HG03565 (cell line): ENCODE results near the gene SDHB.

Experiments
- ATAC-seq: cut with Tn5 transposase; IDR thresholded peaks from one replicate; pipeline ENCODE4 v1.9.1; 2021; ENCODE audit warnings: mild to moderate bottlenecking, moderate library complexity; ENCODE audit not compliant: unreplicated experiment

The SDHB gene

DNA sequence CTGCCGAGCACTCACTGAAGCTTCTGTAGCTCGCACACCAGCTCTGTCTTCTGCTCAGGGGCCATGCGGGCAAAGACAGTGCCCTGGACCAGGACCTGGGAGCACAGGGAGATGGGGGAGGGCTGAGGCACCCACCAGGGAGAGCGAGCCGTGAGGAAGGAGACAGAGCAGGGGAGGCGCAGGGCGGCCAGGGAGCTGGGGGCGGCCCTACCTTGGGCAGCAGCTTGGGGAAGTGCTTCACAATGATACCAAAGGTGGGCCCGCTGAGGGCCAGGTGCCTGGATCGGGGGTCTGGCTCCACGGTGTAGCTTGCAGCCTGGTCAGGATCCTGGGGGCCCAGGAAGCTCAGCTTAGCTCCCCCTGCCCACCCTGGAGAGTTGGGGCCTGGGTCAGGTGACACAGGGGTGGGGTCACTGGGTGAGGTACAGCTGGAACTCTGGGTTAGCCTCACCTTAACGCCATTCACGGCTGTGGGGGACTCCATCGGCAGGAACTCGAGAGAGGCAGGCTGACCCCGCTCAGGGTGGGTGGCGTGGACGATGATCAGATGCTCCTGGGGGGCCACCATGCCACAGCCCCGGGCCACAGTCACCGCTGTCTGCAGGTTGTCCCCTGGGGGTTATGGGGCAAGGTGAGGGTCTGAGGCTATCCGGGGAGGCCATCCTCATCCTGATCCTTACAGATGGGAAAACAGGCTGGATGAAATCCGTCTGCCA, 64.0 kb downstream of the SDHB start:
- no peak for ATAC-seq

DNA sequence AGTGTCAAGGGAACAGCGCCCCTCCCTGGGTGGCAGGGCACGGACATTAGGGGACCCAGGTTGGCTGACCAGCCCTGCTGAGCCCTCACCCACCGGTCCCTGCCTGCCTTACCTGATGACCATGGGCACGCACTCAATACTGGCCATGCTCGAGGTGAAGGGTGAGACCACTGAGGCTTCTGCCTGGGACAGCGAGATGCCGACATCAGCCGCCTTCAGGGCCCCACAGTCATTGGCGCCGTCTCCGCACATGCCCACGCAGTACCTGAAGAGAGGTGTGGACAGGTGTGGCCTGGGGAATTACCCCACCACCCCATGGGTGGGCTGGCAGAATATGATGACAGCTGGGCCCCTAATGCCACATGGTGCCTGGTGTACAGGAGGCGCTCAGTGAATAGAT, 65.6 kb downstream of the SDHB start:
- no peak for ATAC-seq

DNA sequence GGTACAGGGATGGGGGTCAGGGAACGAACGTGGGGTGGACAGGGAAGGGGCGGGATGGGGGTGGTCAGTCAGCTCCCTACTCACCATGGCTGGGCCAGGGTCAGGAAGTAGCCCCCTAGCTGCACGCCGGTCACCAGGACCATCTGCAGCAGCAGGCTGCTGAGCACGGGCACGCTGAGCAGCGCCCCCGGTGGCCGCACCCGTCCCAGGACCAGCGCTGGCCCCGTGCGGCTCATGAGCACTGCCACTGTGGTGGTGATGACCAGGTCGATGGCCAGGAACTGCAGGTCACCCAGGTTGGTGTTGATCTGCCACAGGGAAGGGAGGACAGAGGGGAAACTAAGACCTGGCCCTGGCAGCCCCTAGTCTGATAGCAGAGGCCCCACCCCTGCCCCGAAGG, 66.9 kb downstream of the SDHB start:
- no peak for ATAC-seq

DNA sequence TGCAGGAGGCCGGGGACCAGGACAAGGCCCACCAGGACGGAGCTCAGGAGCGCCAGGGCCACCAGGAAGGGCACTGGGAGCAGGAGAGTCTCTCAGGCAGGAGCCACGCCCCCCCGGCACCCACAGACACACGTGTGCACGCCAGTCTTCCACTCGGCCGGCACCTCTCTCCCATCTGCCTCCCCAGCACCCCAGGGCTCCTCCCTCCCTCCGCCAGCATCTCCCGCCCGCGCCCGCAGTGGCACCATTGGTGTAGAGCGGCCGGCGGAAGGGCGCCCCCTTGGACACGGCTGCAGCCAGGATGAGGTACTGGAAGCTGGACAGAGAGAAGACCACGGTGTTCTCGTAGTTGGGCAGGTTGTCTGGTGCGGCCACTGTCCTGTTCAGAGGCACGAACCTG, 67.3 kb downstream of the SDHB start:
- ATAC-seq: no peak

DNA sequence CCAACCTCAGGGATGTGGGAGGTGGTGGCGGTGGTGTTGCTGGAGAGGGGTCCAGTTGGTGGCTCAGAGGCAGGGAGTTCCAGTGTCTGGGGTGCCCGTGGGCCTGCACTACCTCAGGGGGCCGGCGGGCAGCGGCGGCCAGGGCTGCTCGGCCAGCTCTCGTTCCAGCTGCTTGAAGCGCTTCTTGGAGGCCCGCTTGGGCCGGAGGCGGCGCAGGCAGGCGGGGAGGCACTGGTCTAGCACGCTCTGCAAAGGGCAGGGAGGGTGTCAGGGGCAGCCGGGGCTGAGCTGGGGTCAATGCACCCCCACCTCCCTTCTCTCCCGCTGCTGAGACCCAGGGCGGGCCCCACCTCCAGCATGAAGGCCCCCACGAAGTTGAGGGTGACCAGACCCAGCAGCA, 67.7 kb downstream of the SDHB start:
- no peak for ATAC-seq

DNA sequence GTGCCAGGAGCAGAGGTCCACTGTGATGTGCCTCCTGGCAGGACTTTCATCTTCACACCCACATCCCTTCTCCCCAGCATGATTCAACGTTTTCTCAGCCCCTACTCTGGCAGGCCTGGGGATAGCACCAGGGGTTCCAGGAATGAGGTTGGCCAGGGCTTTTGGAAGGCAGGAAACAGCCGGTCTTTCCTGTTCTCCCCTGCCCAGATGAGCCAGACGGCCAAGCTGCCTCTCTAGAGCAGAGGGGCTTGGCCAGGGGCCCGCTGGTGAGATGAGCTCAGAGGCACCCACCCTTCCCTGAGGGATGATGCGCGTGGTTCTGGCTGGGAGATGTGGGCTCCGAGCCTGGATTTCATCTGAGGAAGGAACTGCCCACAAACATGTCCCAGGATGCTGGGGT, 69.1 kb downstream of the SDHB start:
- no peak for ATAC-seq

DNA sequence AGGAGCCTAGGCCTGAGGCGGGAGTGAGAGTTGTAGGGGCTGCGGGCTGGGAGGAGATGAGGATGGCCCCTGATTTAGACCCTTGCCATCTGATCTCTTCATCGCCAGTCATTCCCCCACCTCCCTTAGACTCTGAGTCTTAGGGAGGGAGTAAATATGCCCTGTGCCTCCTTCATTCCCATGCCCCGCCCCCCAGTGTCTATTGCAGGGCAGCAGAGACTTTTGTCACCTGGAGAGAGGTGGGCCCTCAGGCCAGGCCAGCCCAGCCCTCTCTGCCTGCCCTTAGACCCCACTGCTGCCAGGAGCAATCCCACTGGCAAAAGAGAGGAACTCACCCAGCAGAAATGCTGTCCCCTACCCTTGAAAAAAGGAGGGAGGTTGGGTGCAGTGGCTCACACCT, 70.2 kb downstream of the SDHB start:
- ATAC-seq: no peak

DNA sequence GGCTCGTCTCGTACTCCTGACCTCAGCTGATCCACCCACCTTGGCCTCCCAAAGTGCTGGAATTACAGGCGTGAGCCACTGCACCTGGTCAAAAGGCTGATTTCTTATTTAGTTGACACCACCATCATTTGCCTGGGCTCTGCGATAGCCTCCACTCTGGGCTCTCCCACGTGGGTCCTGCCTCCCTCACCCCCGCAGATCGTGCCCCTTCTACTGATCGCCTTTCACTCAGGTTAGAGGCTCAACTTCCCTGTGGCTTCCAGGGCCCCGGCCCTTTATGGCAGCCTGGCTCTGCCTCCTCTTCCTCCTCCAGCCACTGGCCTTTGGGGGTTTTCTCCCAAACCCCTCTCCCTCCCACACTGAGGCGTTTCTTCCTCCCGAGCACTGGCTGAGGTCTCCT, 70.9 kb downstream of the SDHB start:
- ATAC-seq: no peak

DNA sequence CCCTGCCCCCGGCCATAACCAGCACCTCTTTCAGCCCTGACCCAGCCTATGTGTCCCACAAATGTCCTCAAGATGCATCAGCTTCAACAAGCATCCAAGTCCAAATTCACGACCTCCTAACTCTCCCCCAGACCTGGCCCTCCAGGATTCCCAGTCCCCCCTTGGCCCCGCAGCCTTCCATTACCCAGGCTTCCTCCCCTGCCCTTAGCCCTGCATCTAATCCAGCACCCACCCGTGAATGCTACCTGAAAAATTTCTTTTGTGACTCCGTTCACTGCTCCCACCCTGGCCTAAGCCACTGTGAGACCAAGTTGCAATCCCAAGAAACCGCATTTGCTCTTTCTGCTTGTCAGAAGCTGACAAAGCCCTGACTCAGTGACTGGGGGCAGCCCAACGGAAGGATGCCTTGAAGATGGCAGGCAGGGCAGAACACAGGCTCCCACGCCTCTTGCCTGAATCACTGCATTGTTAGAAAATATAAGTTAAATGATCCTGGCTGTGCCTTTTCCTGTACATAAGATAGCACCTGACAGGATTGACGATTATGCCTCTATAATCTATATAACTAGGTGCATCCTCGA, 72.5 kb downstream of the SDHB start:
- no peak for ATAC-seq

DNA sequence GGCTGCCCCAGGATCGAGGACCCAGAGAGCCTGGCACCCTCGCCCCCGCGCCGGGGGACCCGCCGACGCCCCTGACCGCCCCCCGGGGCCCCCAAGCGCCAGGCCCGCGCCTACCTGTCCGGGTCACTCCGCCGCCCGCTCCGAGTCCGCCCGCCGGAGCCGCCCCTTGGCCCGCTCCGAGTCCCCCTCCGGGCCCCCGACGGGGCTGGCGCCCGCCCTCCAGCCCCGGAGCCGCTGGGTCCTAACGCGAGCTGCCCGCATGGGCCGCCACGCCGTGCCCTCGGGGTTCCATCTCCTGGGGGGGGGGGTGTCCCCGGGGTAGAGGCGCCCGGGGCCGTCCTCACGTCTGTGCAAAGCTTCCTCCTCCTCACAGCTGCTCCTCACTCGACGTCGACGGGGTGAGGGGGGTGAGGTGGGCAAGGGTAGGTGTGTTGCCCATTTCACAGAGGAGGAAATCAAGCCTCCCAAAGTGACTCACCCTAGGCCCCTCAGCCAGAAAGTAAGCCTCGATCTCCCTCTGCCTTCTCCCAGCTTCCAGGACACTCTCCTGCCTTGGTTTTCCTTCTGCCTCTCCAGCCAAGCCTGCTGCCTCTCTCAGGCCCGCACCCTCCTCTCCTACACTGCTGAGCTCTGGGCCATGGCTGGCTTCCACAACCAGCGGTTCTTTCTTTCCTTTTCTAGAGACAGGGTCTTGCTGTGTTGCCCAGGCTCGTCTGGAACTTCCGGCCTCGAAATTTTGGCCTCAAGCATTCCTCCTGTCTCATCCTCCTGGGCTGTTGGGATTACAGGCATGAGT, 73.2 kb downstream of the SDHB start, which contains the start of gene MFAP2:
MFAP2 (minus strand) TSS at position 148 of the 796 bp plus-strand sequence. CDS start 2,347 bp downstream, outside the sequence.
- ATAC-seq: no peak

DNA sequence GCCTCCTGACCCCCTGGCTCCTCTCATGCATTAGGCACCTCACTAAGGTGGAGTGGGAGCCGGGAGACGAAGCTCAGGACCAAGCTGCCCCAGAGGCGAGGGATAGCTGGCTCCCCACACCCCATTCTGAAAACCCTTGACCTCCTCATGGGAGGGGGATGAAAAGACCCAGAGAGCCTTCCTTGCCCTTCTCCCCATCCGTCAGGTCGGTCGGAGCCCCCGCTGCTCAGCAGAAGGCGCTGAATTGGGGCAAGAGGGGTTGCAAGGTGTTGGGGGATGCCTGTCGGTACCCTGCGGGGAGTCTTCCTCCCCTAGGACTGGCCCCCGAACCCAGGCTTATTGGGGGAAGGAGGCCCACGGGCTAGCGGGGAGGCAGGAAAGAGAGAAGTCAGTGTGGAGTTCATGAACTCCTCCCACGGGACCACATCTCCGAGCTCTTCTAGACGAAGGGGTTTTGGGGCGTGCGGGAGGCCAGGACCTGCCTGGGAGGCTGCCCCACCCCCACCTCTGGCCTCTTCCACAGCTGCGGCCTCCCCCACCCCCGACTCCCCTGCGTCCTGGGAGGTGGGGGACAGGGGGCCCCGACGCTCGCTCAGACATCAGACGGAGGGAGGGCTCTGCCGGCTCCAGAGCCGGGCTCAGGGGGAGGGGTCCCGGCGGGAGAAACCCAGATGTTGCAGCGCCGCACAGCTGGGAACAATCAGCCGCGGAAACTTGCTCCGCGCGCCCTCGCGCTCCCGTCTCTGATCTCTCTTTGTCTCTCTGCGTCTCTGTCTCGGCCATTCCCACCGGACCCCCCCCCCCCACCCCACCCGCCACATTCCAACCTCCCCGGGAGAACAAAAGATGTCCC, 74.1 kb downstream of the SDHB start:
- no peak for ATAC-seq

DNA sequence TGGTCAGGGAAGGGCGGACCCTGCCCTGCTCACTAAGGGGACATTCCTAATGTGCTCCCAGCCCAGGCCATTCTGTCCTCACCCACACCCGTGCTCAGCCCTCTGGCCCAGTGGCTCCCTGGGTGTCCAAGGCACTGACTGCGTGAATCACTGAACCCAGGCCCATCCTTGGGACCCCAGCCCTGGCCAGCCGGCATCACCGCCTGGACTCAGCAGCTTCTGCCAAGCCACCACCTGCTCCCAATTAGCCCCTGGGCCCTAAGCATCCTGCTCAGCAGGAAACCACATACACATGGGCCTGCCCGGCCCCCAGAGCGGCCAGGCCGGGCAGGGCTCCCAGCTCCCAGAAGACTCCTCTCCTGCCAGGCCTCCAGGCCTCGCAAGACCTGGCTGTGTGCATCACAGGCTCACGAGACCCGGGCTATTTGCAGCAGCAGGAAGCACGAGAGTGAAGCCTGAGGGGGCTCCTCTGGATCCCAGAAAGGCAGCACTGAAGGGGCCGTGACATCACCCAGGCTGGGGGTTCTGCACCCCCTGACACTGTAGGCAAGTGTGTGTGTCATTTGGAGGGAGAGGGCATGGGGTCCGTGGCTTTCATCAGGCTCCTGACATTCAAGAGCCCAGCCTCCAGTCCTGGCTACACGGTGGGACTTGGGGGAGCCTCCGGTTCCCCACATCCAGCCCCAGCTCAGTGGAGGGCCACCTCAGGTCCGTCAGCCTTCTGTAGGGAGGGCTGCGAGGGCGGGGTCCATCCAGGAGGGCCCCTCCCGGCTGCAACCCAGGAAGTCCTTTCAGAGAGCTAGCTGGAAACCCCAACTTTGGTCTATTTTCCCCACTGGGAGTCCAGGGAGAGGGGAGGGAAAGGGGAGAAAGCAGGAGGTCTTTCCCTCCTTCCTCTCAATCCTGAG, 75.0 kb downstream of the SDHB start:
- ATAC-seq: no peak

DNA sequence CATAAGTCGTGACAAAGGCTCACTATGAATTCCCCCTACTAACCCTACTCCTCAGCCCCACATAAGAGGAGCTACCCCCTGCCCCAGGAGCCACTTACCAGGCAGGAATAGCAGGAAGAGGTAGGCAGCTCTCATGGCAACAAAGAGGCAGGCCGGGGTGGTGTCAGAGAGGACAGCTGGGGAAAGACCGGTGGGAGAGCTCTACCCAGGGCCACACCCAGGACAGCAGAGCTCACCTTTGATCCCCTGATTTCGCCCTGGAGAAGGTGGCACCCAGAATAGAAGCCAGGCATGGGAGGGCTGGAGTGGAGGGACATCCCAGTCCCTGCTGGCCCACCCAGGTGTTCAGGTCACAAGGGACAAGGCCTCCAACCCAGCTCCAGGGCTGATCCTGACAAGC, 75.7 kb downstream of the SDHB start:
- ATAC-seq: no peak

DNA sequence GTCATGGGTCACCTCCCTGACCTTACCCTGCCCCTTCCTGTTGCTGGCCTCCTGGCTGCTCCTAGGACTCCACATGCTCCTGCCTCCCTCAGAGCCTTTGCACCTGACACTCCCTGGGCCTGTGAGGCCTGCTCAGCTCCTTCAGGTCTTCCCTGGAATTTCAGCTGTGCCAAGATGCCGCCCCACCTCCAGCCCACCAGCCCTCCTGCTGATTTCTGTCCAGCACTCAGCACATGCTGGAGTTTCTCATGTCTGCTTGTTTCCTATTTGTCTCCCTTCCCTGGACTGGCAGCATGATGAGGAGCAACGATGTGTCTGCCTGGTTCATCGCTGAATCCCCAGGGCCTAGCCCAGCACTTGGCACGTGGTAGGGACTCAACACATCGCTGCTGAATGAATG, 76.5 kb downstream of the SDHB start:
- no peak for ATAC-seq

DNA sequence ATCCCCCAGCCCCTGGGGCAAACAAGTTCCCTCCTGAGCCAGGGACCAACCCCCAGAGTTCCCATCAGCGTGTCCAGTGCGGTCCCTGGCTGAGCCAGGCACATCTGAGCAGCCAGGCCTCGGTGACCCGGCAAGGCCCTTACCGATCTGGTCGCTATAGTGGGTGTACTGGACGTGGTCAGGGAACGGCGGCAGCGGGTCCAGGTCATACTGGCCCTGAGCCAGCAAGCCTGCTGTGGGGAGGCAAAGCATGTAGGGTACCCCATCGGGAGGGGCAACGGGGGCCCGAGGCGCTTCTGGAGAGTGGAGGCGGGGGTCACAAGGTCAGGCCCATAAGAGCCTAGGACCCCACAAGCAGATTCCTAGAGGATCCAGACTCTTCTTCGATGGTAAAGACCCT, 76.9 kb downstream of the SDHB start:
- ATAC-seq: no peak

DNA sequence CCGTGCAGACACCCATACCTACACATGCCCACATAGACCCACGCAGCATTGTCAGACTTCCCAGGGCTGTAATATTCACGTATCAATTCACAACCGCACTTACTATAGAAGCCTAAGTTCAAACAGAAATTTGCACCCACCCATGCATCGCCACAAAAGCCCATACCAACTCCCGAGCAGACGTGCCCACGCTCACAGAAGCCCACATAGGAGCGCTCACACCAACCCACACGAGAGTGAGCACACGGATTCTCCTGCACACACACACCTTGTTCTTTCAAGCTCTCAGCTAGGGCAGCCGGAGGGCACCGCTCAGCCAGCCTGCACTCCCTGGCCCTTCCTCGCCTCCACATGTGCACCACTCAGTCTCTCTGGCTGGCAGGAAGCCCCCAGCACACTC, 78.0 kb downstream of the SDHB start:
- ATAC-seq: no peak

DNA sequence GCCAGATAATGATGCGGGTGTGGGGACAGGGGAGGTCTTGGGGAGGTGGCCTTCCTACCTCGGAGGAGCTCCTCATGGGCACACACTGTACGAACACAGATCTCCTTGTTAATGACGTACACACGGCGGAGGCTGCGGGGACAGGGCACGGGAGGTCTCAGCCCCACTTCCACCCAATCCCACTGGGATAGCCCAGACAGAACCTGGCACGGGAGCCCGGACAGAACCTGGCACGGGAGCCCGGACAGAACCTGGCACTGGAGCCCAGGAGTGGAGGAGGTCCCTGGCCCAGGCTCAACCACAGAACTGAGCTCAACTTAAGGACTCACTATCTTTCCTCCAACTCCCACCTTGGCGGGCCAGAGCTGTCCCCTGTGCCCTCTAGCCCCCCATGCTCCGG, 78.6 kb downstream of the SDHB start:
- no peak for ATAC-seq

DNA sequence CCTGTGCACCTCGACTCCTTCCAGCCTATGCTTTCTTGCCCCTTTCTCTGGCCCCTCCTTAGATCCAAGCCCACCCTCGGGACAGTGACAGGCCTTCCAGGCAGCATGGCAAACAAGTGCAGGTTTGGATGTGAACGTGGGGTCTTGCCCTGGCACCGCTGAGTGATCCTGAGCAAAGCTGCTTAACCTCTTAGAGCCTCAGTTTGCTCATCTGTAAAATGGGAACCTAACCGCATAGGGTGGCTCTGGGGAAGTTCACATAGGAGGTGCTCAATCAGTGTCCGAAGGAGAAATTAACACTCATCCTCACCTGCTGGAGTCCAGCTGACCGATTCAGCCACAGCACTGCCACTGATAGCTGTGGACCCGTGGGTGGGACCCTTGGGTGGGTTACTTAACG, 80.6 kb downstream of the SDHB start:
- no peak for ATAC-seq

DNA sequence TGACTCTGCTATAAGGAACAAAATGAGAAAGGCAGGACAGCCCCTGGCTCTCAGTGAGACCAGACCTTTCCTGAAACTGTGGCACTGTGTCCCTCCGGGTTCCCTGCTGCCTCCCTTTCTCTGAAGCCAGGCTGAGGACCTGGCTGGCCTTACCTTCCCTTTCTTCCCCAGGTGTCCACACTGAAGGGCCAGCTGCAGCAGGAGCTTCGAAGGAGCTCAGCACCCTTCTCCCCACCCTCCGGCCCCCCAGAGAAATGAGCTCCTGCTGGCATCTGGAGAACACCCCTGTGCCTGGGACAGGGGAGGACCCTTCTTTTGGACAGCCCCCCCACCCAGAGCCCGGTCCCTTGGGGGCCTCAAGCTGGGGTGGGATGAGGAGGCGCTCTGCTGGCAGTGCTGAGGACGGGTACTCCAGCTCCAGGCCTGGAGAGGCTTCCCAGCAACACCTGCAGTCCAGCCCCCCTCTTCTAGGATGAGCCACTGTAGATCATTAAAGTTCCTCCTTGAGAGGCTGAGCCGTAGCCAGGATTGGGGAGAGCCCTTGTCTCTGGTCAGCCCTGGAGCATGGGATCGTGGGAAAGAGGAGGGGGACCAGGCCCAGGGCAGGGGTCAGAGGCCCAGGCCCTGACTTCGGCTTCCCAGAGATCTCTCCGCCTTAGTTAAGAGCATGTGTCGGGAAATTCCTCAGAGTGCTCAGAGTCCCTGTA, 81.5 kb downstream of the SDHB start:
- no peak for ATAC-seq
